HepG2 (cell line): ENCODE results near the gene STK32B. TPM values are rescaled to one million over a fixed set of nuclear protein-coding genes. Genes with fewer than 3 reads are reported as not detected.

Source experiments
- ATAC-seq: fragments of 200-7000 bp; cut with Tn5 transposase; 3 replicates; pipeline ENCODE4 v1.9.1; 2020; ENCODE audit warnings: mild to moderate bottlenecking, moderate library complexity
- BruUV-seq: library from RNA; stranded (reverse); fragments of 400-500 nt; replicated peaks from 2 replicates; lab custom pipeline; 2021; lab: Mats Ljungman, UMichigan
- CTCF ChIA-PET: fragments of 300-600 bp; formaldehyde crosslinking; extraction: SDS; loops from one replicate; lab custom pipeline; 2021; ENCODE audit warnings: low total read pairs, inconsistent platforms, low intra/inter-chr PET ratio; lab: Yijun Ruan, JAX
- POLR2A ChIA-PET: fragments of 350-600 bp; sonication (Branson Sonifier 250); formaldehyde crosslinking; loops from one replicate; lab custom pipeline; 2020; ENCODE audit warnings: antibody characterized with exemption, inconsistent platforms; lab: Yijun Ruan, JAX
- DNase-seq: peaks from one replicate; pipeline ENCODE4 v3.0.0-alpha.2; 2015; ENCODE audit warnings: low spot score
- FAIRE-seq: peaks from 3 replicates; lab custom pipeline; 2011; peaks lifted over from hg19 to GRCh38; lab: Jason Lieb, UNC
- H2AFZ ChIP-seq: one replicate; pipeline ENCODE4 v1.6.1; 2011; ENCODE audit warnings: low read length, inconsistent platforms
- H3K27ac ChIP-seq: fragments of 300-600 bp; 3 replicates; pipeline ENCODE4 v1.8.0; 2011; ENCODE audit warnings: mixed run types, mild to moderate bottlenecking, mixed read lengths, low read length, inconsistent platforms; ENCODE audit not compliant: insufficient read depth; ENCODE audit errors: extremely low read length
- H3K27me3 ChIP-seq, 2 experiments: fragments of 200-600 bp in 1 of 2; 2 replicates in 1 of 2; 3 replicates in 1 of 2; pipeline versions ENCODE4 v1.6.0 to v1.8.0; 2011; ENCODE audit warnings: low read length in 2 of 2, mild to moderate bottlenecking in 2 of 2, moderate library complexity in 2 of 2, inconsistent platforms in 1 of 2; ENCODE audit not compliant: insufficient read depth in 2 of 2, control insufficient read depth in 1 of 2
- H3K36me3 ChIP-seq, 2 experiments: fragments of 200-600 bp in 1 of 2; replicated peaks in 1 of 2; 2 replicates in 1 of 2; 3 replicates in 1 of 2; pipeline versions ENCODE4 v1.5.1 to v1.8.0; 2011; ENCODE audit warnings: low read length in 2 of 2, inconsistent platforms in 1 of 2; ENCODE audit not compliant: insufficient read depth in 2 of 2, control insufficient read depth in 1 of 2
- H3K4me1 ChIP-seq: 2 replicates; pipeline ENCODE4 v1.5.1; 2012; ENCODE audit warnings: low read length, inconsistent platforms; ENCODE audit not compliant: insufficient read depth
- H3K4me2 ChIP-seq: 2 replicates; pipeline ENCODE4 v1.6.0; 2011; ENCODE audit warnings: low read depth, low read length, inconsistent platforms
- H3K4me3 ChIP-seq, 3 experiments: fragments of 200-600 bp in 1 of 3; sonication (generic), shearing (Covaris generic) in 1 of 3; replicated peaks in 1 of 3; 2 replicates each; pipeline ENCODE4 v1.5.1; 2011 to 2016; ENCODE audit warnings: low read length in 3 of 3, inconsistent platforms in 2 of 3, low read depth in 2 of 3, mild to moderate bottlenecking in 2 of 3, control low read depth in 1 of 3, mixed read lengths in 1 of 3; ENCODE audit not compliant: insufficient read depth in 1 of 3
- H3K79me2 ChIP-seq: one replicate; pipeline ENCODE4 v1.6.1; 2011; ENCODE audit warnings: low read length, inconsistent platforms; ENCODE audit not compliant: insufficient read depth
- H3K9ac ChIP-seq: 2 replicates; pipeline ENCODE4 v1.6.0; 2011; ENCODE audit warnings: mild to moderate bottlenecking, low read depth, low read length, inconsistent platforms; ENCODE audit not compliant: insufficient read depth
- H3K9me3 ChIP-seq: 2 replicates; pipeline ENCODE4 v1.5.1; 2012; ENCODE audit warnings: mild to moderate bottlenecking, low read length
- H4K20me1 ChIP-seq: 2 replicates; pipeline ENCODE4 v1.6.0; 2011; ENCODE audit warnings: inconsistent platforms, mild to moderate bottlenecking, low read length, moderate library complexity; ENCODE audit not compliant: insufficient read depth
- CBX2 ChIP-seq, 2 experiments: fragments of 200-600 bp in 1 of 2; sonication (generic); formaldehyde crosslinking in 1 of 2; IDR thresholded peaks; 2 replicates each; pipeline versions ENCODE4 v1.7.0 to v1.8.1; 2018 to 2022; ENCODE audit warnings: low read depth in 2 of 2, low read length in 1 of 2, mild to moderate bottlenecking in 1 of 2, missing genetic modification reagents in 1 of 2
- FOXK2 ChIP-seq: fragments of 450-650 bp; IDR thresholded peaks from 2 replicates; pipeline ENCODE4 v1.6.1; 2016
- PHF8 ChIP-seq: sonication (generic); formaldehyde crosslinking; IDR thresholded peaks from 2 replicates; pipeline ENCODE4 v1.5.0; 2020; ENCODE audit warnings: missing genetic modification reagents
- PTBP1 ChIP-seq: fragments of 200-400 bp; formaldehyde crosslinking; IDR thresholded peaks from 2 replicates; pipeline ENCODE4 v1.6.1; 2018; ENCODE audit warnings: low read length, low read depth; ENCODE audit not compliant: poor library complexity, severe bottlenecking
- RNF2 ChIP-seq: fragments of 450-650 bp; conservative IDR thresholded peaks from 2 replicates; pipeline ENCODE4 v1.6.1; 2016; ENCODE audit warnings: low read depth
- U2AF2 ChIP-seq: fragments of 200-400 bp; formaldehyde crosslinking; IDR thresholded peaks from 2 replicates; pipeline ENCODE4 v1.6.1; 2017; ENCODE audit warnings: low read depth, mild to moderate bottlenecking, low read length
- ZNF563 ChIP-seq: sonication (generic); formaldehyde crosslinking; IDR thresholded peaks from 2 replicates; pipeline ENCODE4 v1.8.0; 2022; ENCODE audit warnings: mild to moderate bottlenecking, moderate library complexity, missing genetic modification reagents
- ZNF614 ChIP-seq: IDR thresholded peaks from 2 replicates; pipeline ENCODE4 v1.6.1; 2018; ENCODE audit warnings: missing biosample characterization, missing genetic modification reagents, inconsistent platforms, borderline replicate concordance
- ZNF660 ChIP-seq: sonication (generic); formaldehyde crosslinking; IDR thresholded peaks from 2 replicates; pipeline ENCODE4 v1.5.1; 2020; ENCODE audit warnings: mild to moderate bottlenecking, low read depth, missing genetic modification reagents, borderline replicate concordance
- WGBS: methylation state at CpG from one replicate; pipeline ENCODE4 v1.1.6; 2017; ENCODE audit warnings: low lambda C conversion rate; 5-methylcytosine and 5-hydroxymethylcytosine counted together
- in situ Hi-C: cut with HindIII; loops from 2 replicates; pipeline ENCODE4 v1.10.0; 2017; ENCODE audit warnings: low pct_unique_long_range_greater_than_20kb; ENCODE audit not compliant: extremely low pct_ligation_motif_present
- intact Hi-C: fragments of 100-400 bp; cut with micrococcal nuclease; formaldehyde crosslinking; loops from one replicate; pipeline ENCODE4 v1.10.0; 2022; ENCODE audit not compliant: unreplicated experiment
- polyA plus RNA-seq, 8 experiments: library from polyadenylated mRNA; depleted of rRNA in 3 of 8; stranded (reverse) in 7 of 8; unstranded in 1 of 8; fragments of >200 nt; fragmentation: Illumina TruSeq in 4 of 8; extraction: Trizol in 4 of 8; gene quantifications; 2 replicates each; pipeline versions ENCODE4 v1.2.1 to v1.2.3, GENCODE V29; 2011 to 2016; ENCODE audit warnings: low read depth in 4 of 8, missing spikeins in 1 of 8, mixed read lengths in 1 of 8; ENCODE audit not compliant: insufficient read depth in 1 of 8
- total RNA-seq, 5 experiments: library from RNA; depleted of rRNA; stranded (reverse); fragments of >200 nt; fragmentation: Illumina TruSeq; extraction: Trizol; gene quantifications; 2 replicates each; pipeline ENCODE4 v1.2.3, GENCODE V29; 2016; ENCODE audit warnings: low read depth in 1 of 5
- TF ChIP-seq, protein P1 (sequence below), 2 experiments: sonication (generic) in 1 of 2; formaldehyde crosslinking in 1 of 2; IDR thresholded peaks; 2 replicates each; pipeline versions ENCODE4 v1.5.1 to v1.6.1; 2011 to 2020; ENCODE audit warnings: borderline replicate concordance in 1 of 2, low read depth in 1 of 2, low read length in 1 of 2, mild to moderate bottlenecking in 1 of 2, missing genetic modification reagents in 1 of 2, moderate library complexity in 1 of 2
- TF ChIP-seq, protein P2 (sequence below): sonication (generic); formaldehyde crosslinking; IDR thresholded peaks from 2 replicates; pipeline ENCODE4 v1.5.1; 2020; ENCODE audit warnings: missing genetic modification reagents, mild to moderate bottlenecking, borderline replicate concordance
- TF ChIP-seq, protein P3 (sequence below): sonication (generic); formaldehyde crosslinking; IDR thresholded peaks from 2 replicates; pipeline ENCODE4 v1.5.0; 2020; ENCODE audit warnings: missing genetic modification reagents

The STK32B gene
- total and polyA plus RNA-seq, 2 of the 13 experiments (the other 11 are each of a cell fraction or from before 2014, with no cell fraction given), result not detected

DNA sequence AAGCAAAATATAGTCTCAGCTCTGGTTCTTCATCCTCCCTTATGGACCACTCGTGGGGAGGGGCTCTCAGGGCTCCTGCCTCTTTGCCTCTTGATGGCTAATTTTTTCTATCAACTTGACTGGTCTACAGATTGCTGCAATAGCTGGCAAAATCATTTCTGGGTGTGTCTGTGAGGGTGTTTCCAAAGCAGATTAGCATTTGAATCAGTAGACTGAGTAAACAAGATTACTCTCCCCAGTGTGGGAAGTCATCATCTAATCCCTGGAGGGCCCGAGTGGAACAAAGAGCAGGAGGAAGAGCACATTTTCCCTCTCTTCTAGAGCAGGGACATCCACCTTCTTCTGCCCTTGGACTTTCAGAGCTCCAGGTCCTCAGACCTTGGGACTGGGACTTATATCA lies 153.5 kb downstream of the STK32B start:
- H3K27ac ChIP-seq, result no peak overlapping the region
- in situ Hi-C loops, result no loop called here
- 0% methylated on average over 2 of the region's 2 CpGs for WGBS
- H3K79me2 ChIP-seq, result no peaks in the 10 kb centered on the region
- no peaks in the 10 kb centered on the region for H3K9me3 ChIP-seq
- CTCF ChIA-PET, result no interaction called here
- no peaks in the 10 kb centered on the region for H3K36me3 ChIP-seq
- H3K9ac ChIP-seq, result no peak overlapping the region
- no TSS peak for BruUV-seq
- TF ChIP-seq ZNF614 (CRISPR knock-in tag) (no peak), ZNF660 (CRISPR knock-in tag) (no peak)
- POLR2A ChIA-PET, result no interaction called here
- no peak overlapping the region for H2AFZ ChIP-seq
- FAIRE-seq, result no peak
- intact Hi-C loops, result no loop called here
- no peak overlapping the region for H3K4me2 ChIP-seq
- no peak for DNase-seq
- ATAC-seq, result no peak
- no peaks in the 10 kb centered on the region for H3K4me1 ChIP-seq
- no peaks in the 10 kb centered on the region for H4K20me1 ChIP-seq
- H3K27me3 ChIP-seq, result no peaks in the 10 kb centered on the region
- no peak overlapping the region for H3K4me3 ChIP-seq

DNA sequence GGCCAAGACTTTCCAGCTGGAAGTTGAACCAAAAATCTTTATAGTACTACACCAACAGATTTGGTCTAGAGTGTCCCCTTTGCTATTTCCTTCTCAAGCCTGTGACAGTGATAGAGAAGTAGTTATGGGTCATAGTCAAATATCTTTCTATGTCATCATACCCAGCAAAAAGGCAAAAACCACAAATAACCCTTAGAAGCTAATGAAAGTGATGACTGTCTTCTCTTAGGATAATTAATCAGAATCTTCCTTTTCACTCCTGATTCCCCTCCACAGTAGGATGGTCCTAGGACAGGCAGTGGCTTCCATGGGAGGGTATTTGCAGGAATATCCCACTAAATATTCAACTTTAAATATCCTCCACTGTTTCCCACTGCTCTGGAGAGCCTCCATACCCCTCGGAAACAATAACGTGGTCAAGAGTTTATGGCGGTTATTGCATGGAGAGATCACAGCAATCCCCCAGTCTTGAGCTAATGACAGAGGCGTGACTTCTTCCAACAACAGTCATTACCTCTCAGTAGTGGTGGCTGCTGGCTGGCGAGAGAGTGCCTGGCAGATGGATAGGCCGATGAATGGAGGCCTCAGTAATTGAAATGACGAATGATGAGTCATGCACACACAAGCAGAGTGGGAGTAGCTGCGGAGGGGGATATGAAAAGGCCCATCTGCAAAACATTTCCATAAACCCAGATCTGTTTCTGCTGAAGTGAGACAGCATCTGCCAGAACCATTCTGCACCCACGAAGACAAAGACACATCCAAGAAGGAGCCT lies 154.9 kb downstream of the STK32B start:
- DNase-seq (no peak), ATAC-seq (no peak), FAIRE-seq (no peak)
- no peaks in the 10 kb centered on the region for H3K27me3 ChIP-seq
- CTCF ChIA-PET, result no interaction called here
- POLR2A ChIA-PET, result no interaction called here
- H3K4me1 ChIP-seq, result no peaks in the 10 kb centered on the region
- H3K9me3 ChIP-seq, result no peaks in the 10 kb centered on the region
- BruUV-seq, result no TSS peak
- H3K4me2 ChIP-seq, result no peak overlapping the region
- no peaks in the 10 kb centered on the region for H3K36me3 ChIP-seq
- no peaks in the 10 kb centered on the region for H3K79me2 ChIP-seq
- no peak overlapping the region for H3K4me3 ChIP-seq
- H3K9ac ChIP-seq, result no peak overlapping the region
- WGBS, result 11% methylated on average over 9 of the region's 9 CpGs
- no peaks in the 10 kb centered on the region for H4K20me1 ChIP-seq
- intact Hi-C loops (no loop called here), in situ Hi-C loops (no loop called here)
- no peak overlapping the region for H3K27ac ChIP-seq
- H2AFZ ChIP-seq, result no peak overlapping the region
- TF ChIP-seq FOXK2, result no peak
- no peak for TF ChIP-seq PTBP1
- TF ChIP-seq, protein P1, sequence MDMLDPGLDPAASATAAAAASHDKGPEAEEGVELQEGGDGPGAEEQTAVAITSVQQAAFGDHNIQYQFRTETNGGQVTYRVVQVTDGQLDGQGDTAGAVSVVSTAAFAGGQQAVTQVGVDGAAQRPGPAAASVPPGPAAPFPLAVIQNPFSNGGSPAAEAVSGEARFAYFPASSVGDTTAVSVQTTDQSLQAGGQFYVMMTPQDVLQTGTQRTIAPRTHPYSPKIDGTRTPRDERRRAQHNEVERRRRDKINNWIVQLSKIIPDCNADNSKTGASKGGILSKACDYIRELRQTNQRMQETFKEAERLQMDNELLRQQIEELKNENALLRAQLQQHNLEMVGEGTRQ (IDR thresholded peaks at IDR 0.05; ENCODE audit: low read depth, low read length), result no peak
- TF ChIP-seq, protein P1 (CRISPR knock-in tag; IDR thresholded peaks at IDR 0.05; ENCODE audit: borderline replicate concordance), result no peak
- TF ChIP-seq PHF8 (CRISPR knock-in tag), result no peak
- TF ChIP-seq CBX2 (IDR thresholded peaks at IDR 0.05; ENCODE audit: low read depth, low read length), result no peak
- TF ChIP-seq CBX2 (CRISPR knock-in tag; IDR thresholded peaks at IDR 0.05; ENCODE audit: low read depth), result no peak
- TF ChIP-seq, protein P2, sequence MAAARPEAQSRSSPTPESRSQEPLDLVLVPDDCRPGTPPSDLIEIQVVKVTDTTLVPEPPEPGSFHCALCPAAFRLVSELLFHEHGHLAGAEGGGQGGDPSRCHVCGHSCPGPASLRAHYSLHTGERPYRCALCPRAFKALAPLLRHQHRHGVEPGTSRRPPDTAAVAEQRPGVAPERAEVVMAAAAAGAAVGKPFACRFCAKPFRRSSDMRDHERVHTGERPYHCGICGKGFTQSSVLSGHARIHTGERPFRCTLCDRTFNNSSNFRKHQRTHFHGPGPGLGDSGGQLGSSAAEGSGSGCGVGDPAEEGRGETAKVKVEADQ, result no peak
- no peak for TF ChIP-seq U2AF2
- no peak for TF ChIP-seq RNF2
- no peak for TF ChIP-seq ZNF563 (CRISPR knock-in tag)
- TF ChIP-seq, protein P3, sequence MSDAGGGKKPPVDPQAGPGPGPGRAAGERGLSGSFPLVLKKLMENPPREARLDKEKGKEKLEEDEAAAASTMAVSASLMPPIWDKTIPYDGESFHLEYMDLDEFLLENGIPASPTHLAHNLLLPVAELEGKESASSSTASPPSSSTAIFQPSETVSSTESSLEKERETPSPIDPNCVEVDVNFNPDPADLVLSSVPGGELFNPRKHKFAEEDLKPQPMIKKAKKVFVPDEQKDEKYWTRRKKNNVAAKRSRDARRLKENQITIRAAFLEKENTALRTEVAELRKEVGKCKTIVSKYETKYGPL (CRISPR knock-in tag), result no peak
